Heart left ventricle (tissue), 13 donors: ENCODE results near the gene IGBP1.

Experiments used
- POLR2A ChIP-seq, 2 donors: fragments of 450-650 bp; IDR thresholded peaks; one replicate each; pipeline ENCODE4 v1.6.1; 2017; ENCODE audit warnings: antibody characterized with exemption in 2 of 2, mild to moderate bottlenecking in 2 of 2, moderate library complexity in 2 of 2
- TF ChIP-seq, protein P1 (sequence below), 12 donors: fragments of 200-600 bp; sonication (generic) in 4 of 12; IDR thresholded peaks; one replicate each; pipeline versions ENCODE4 v1.5.0 to v1.8.0; 2018 to 2022; ENCODE audit warnings: antibody characterized with exemption in 12 of 12, mild to moderate bottlenecking in 5 of 12
- donor health status: ischemic (EF 13 %, LVEDD 7.1; RV severe dilation, severe dysfunction).
- donor health status: DM: no; HTN: yes; CAD: no.
- donor health status: DM: no; HTN: no; CAD: no.
- donor health status: ischemic (EF 25% LVEDD 6.9; RV normal size, moderate dysfunction).
- donor health status: ischemic (EF 25% LVEDD 5.7; RV mildly dilated, moderate dysfunction).
- donor health status: ischemic (EF 35%, LVEDD 5.7; RV mildly dilated, moderate dysfunction).
- donor health status: nonischemic (EF 11% LVEDD 7.7; RV severe dilation, severe dysfunction).
- donor health status: DM: yes; HTN: yes; CAD: no.
- donor health status: PGD.
- donor health status: ischemic (EF 29% LVEDD 5.4; RV normal size, mild dysfunction).
- donor health status: nonischemic (EF 23%, LVEDD 6.1; RV moderate dilation, normal function).

- no peak for TF ChIP-seq POLR2A (IDR thresholded peaks at IDR 0.05)
- TF ChIP-seq, protein P1, sequence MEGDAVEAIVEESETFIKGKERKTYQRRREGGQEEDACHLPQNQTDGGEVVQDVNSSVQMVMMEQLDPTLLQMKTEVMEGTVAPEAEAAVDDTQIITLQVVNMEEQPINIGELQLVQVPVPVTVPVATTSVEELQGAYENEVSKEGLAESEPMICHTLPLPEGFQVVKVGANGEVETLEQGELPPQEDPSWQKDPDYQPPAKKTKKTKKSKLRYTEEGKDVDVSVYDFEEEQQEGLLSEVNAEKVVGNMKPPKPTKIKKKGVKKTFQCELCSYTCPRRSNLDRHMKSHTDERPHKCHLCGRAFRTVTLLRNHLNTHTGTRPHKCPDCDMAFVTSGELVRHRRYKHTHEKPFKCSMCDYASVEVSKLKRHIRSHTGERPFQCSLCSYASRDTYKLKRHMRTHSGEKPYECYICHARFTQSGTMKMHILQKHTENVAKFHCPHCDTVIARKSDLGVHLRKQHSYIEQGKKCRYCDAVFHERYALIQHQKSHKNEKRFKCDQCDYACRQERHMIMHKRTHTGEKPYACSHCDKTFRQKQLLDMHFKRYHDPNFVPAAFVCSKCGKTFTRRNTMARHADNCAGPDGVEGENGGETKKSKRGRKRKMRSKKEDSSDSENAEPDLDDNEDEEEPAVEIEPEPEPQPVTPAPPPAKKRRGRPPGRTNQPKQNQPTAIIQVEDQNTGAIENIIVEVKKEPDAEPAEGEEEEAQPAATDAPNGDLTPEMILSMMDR (IDR thresholded peaks at IDR 0.05), result no peak
These were observed 357 bp upstream of the IGBP1 start for GRCh38 chrX:70132877-70133302.
